H1 (cell line): ENCODE results near the gene ITGB1BP1. TPM values are rescaled to one million over a fixed set of nuclear protein-coding genes. Genes with fewer than 3 reads are reported as not detected.

ENCODE experiments used
- CTCF ChIA-PET: fragments of 300-600 bp; sonication (Branson Sonifier 250); formaldehyde crosslinking; loops from one replicate; lab custom pipeline; 2021; ENCODE audit not compliant: partially characterized antibody; lab: Charles Lee
- POLR2A ChIA-PET: fragments of 300-600 bp; sonication (Branson Sonifier 250); formaldehyde crosslinking; loops from one replicate; lab custom pipeline; 2021; ENCODE audit warnings: inconsistent platforms; ENCODE audit not compliant: partially characterized antibody; lab: Charles Lee
- DNase-seq, 2 experiments: peaks; one replicate each; pipeline versions ENCODE4 v3.0.0 to v3.0.0-alpha.2; 2010 to 2022; ENCODE audit warnings: low spot score in 2 of 2, low read depth in 1 of 2, mixed read lengths in 1 of 2
- FAIRE-seq: peaks from 2 replicates; lab custom pipeline; 2011; peaks lifted over from hg19 to GRCh38; lab: Jason Lieb, UNC
- H2AFZ ChIP-seq: 2 replicates; pipeline ENCODE4 v1.8.1; 2012; ENCODE audit warnings: low read length, inconsistent platforms
- H2AK5ac ChIP-seq: 2 replicates; pipeline ENCODE4 v1.6.1; 2013; ENCODE audit warnings: low read depth, low read length
- H2BK120ac ChIP-seq: replicated peaks from 2 replicates; pipeline ENCODE3; 2013; ENCODE audit warnings: low read depth, low read length, inconsistent platforms
- H2BK12ac ChIP-seq: 2 replicates; pipeline ENCODE4 v1.6.1; 2013; ENCODE audit warnings: low read depth, low read length
- H2BK15ac ChIP-seq: 2 replicates; pipeline ENCODE4 v1.6.1; 2013; ENCODE audit warnings: low read length
- H2BK20ac ChIP-seq: 2 replicates; pipeline ENCODE4 v1.6.1; 2013; ENCODE audit warnings: low read length
- H2BK5ac ChIP-seq: 2 replicates; pipeline ENCODE4 v1.6.1; 2013; ENCODE audit warnings: low read depth, low read length
- H3K14ac ChIP-seq: 2 replicates; pipeline ENCODE4 v1.6.1; 2013; ENCODE audit warnings: inconsistent platforms; ENCODE audit not compliant: insufficient read length
- H3K18ac ChIP-seq: 2 replicates; pipeline ENCODE4 v1.6.1; 2013; ENCODE audit warnings: low read length; ENCODE audit errors: extremely low read depth
- H3K23ac ChIP-seq: 2 replicates; pipeline ENCODE4 v1.6.1; 2013; ENCODE audit warnings: inconsistent platforms; ENCODE audit not compliant: insufficient read length
- H3K23me2 ChIP-seq: 2 replicates; pipeline ENCODE4 v1.6.1; 2013; ENCODE audit warnings: low read depth, low read length
- H3K27ac ChIP-seq: 2 replicates; pipeline ENCODE4 v1.6.1; 2011; ENCODE audit warnings: low read depth, low read length, inconsistent platforms
- H3K27me3 ChIP-seq, 4 experiments: replicated peaks in 1 of 4; 1 replicate in 1 of 4; 2 replicates in 3 of 4; pipeline versions ENCODE4 v1.6.1 to v1.8.1; 2011 to 2013; ENCODE audit warnings: low read length in 3 of 4, mild to moderate bottlenecking in 3 of 4, inconsistent platforms in 2 of 4, mixed read lengths in 2 of 4, moderate library complexity in 1 of 4; ENCODE audit not compliant: control insufficient read depth in 3 of 4, insufficient read depth in 3 of 4; ENCODE audit errors: extremely low read depth in 1 of 4
- H3K36me3 ChIP-seq, 4 experiments: 2 replicates each; pipeline versions ENCODE4 v1.6.1 to v1.8.1; 2011 to 2013; ENCODE audit warnings: mild to moderate bottlenecking in 4 of 4, low read length in 3 of 4, moderate library complexity in 2 of 4, control low read depth in 1 of 4, inconsistent platforms in 1 of 4; ENCODE audit not compliant: insufficient read depth in 4 of 4, control insufficient read depth in 2 of 4
- H3K4ac ChIP-seq: replicated peaks from 2 replicates; pipeline ENCODE3; 2013; ENCODE audit warnings: low read length, low read depth, mixed read lengths, inconsistent platforms; ENCODE audit not compliant: insufficient read length
- H3K4me1 ChIP-seq, 4 experiments: replicated peaks in 1 of 4; 1 replicate in 1 of 4; 2 replicates in 3 of 4; pipeline versions ENCODE4 v1.6.1 to v1.8.1; 2011 to 2013; ENCODE audit warnings: low read length in 3 of 4, inconsistent platforms in 2 of 4, mixed read lengths in 1 of 4; ENCODE audit not compliant: insufficient read depth in 4 of 4, control insufficient read depth in 3 of 4
- H3K4me2 ChIP-seq, 2 experiments: 2 replicates each; pipeline versions ENCODE4 v1.6.1 to v1.8.1; 2011 to 2013; ENCODE audit warnings: low read depth in 2 of 2, low read length in 2 of 2, control low read depth in 1 of 2, inconsistent platforms in 1 of 2, mild to moderate bottlenecking in 1 of 2; ENCODE audit not compliant: insufficient read depth in 1 of 2
- H3K4me3 ChIP-seq, 4 experiments: fragments of 200-600, 300-600 bp in 1 of 4; sonication (generic), shearing (Covaris generic), sonication (Bioruptor Twin) in 1 of 4; 2 replicates each; pipeline versions ENCODE4 v1.5.1 to v1.8.1; 2011 to 2016; ENCODE audit warnings: low read length in 4 of 4, low read depth in 3 of 4, control low read depth in 2 of 4, inconsistent platforms in 2 of 4, mild to moderate bottlenecking in 2 of 4, mixed read lengths in 1 of 4, moderate library complexity in 1 of 4; ENCODE audit not compliant: insufficient read depth in 2 of 4; ENCODE audit errors: extremely low read depth in 1 of 4
- H3K56ac ChIP-seq: replicated peaks from 2 replicates; pipeline ENCODE3; 2013; ENCODE audit warnings: low read depth, mild to moderate bottlenecking, mixed read lengths, low read length, inconsistent platforms; ENCODE audit not compliant: insufficient read length
- H3K79me1 ChIP-seq: 2 replicates; pipeline ENCODE4 v1.6.1; 2013; ENCODE audit warnings: low read depth, low read length, control low read depth
- H3K79me2 ChIP-seq, 2 experiments: 2 replicates each; pipeline versions ENCODE4 v1.6.1 to v1.8.1; 2012 to 2013; ENCODE audit warnings: low read length in 2 of 2, mild to moderate bottlenecking in 2 of 2, inconsistent platforms in 1 of 2; ENCODE audit not compliant: insufficient read depth in 2 of 2, control insufficient read depth in 1 of 2
- H3K9ac ChIP-seq, 4 experiments: replicated peaks in 1 of 4; 1 replicate in 1 of 4; 2 replicates in 3 of 4; pipeline versions ENCODE4 v1.6.1 to v1.8.1; 2011 to 2013; ENCODE audit warnings: low read depth in 3 of 4, low read length in 3 of 4, control low read depth in 2 of 4, mild to moderate bottlenecking in 2 of 4, moderate library complexity in 2 of 4, inconsistent platforms in 1 of 4; ENCODE audit errors: extremely low read depth in 1 of 4
- H3K9me3 ChIP-seq, 2 experiments: 2 replicates each; pipeline versions ENCODE4 v1.6.1 to v1.8.1; 2012 to 2013; ENCODE audit warnings: mild to moderate bottlenecking in 2 of 2, moderate library complexity in 2 of 2, control low read depth in 1 of 2, inconsistent platforms in 1 of 2, low read depth in 1 of 2, low read length in 1 of 2, mixed read lengths in 1 of 2; ENCODE audit not compliant: insufficient read depth in 2 of 2
- H4K20me1 ChIP-seq, 2 experiments: replicated peaks in 1 of 2; 2 replicates each; pipeline versions ENCODE3 to v1.8.1; 2011 to 2013; ENCODE audit warnings: inconsistent platforms in 2 of 2, low read length in 2 of 2, mild to moderate bottlenecking in 1 of 2; ENCODE audit not compliant: insufficient read depth in 2 of 2, control insufficient read depth in 1 of 2
- H4K5ac ChIP-seq: 2 replicates; pipeline ENCODE4 v1.6.1; 2013; ENCODE audit warnings: low read length, low read depth, mixed read lengths, inconsistent platforms; ENCODE audit not compliant: insufficient read length
- H4K8ac ChIP-seq: 2 replicates; pipeline ENCODE4 v1.8.0; 2013; ENCODE audit warnings: mild to moderate bottlenecking, moderate library complexity, low read length, inconsistent platforms; ENCODE audit not compliant: insufficient read depth; ENCODE audit errors: extremely low read depth
- H4K91ac ChIP-seq: replicated peaks from 2 replicates; pipeline ENCODE3; 2013; ENCODE audit warnings: low read length, mixed read lengths, inconsistent platforms; ENCODE audit not compliant: insufficient read length
- CREB1 ChIP-seq: IDR thresholded peaks from 2 replicates; pipeline ENCODE4 v1.6.1; 2012; ENCODE audit warnings: inconsistent platforms
- CTBP2 ChIP-seq: IDR thresholded peaks from 2 replicates; pipeline ENCODE4 v1.7.0; 2011; ENCODE audit warnings: borderline replicate concordance, mild to moderate bottlenecking, moderate library complexity, mixed read lengths, low read length; ENCODE audit not compliant: insufficient read depth, insufficient read length
- EP300 ChIP-seq, 2 experiments: IDR thresholded peaks; 1 replicate in 1 of 2; 2 replicates in 1 of 2; pipeline ENCODE4 v1.6.1; 2011 to 2012; ENCODE audit warnings: low read depth in 2 of 2, low read length in 2 of 2, mild to moderate bottlenecking in 2 of 2, borderline replicate concordance in 1 of 2, inconsistent platforms in 1 of 2, moderate library complexity in 1 of 2
- EZH2 ChIP-seq: fragments of 200-600 bp; sonication (generic); IDR thresholded peaks from 2 replicates; pipeline ENCODE4 v1.7.1; 2012; ENCODE audit warnings: low read depth, mild to moderate bottlenecking, moderate library complexity, low read length, inconsistent platforms; ENCODE audit not compliant: severe bottlenecking
- GTF2F1 ChIP-seq: IDR thresholded peaks from 2 replicates; pipeline ENCODE4 v1.6.1; 2012; ENCODE audit warnings: low read depth, low read length, improper control_type of control experiment, borderline replicate concordance
- JUN ChIP-seq: IDR thresholded peaks from 2 replicates; pipeline ENCODE4 v1.6.1; 2011; ENCODE audit warnings: low read depth, mild to moderate bottlenecking, improper control_type of control experiment, low read length
- KDM4A ChIP-seq: IDR thresholded peaks from one replicate; pipeline ENCODE4 v1.7.1; 2012; ENCODE audit warnings: low read depth, mild to moderate bottlenecking, moderate library complexity, low read length, inconsistent platforms; ENCODE audit not compliant: severe bottlenecking
- NRF1 ChIP-seq: IDR thresholded peaks from 2 replicates; pipeline ENCODE4 v1.6.1; 2011; ENCODE audit warnings: mild to moderate bottlenecking, low read depth, low read length, improper control_type of control experiment
- POLR2A ChIP-seq, 2 experiments: IDR thresholded peaks; 1 replicate in 1 of 2; 2 replicates in 1 of 2; pipeline ENCODE4 v1.6.1; 2011; ENCODE audit warnings: low read depth in 2 of 2, low read length in 2 of 2, mild to moderate bottlenecking in 2 of 2; ENCODE audit errors: control extremely low read depth in 1 of 2
- SIX5 ChIP-seq: IDR thresholded peaks from 2 replicates; pipeline ENCODE4 v1.6.1; 2011; ENCODE audit warnings: mild to moderate bottlenecking, low read depth, low read length
- TAF1 ChIP-seq: IDR thresholded peaks from 2 replicates; pipeline ENCODE4 v1.6.1; 2011; ENCODE audit warnings: mild to moderate bottlenecking, low read depth, low read length
- TBP ChIP-seq: IDR thresholded peaks from 2 replicates; pipeline ENCODE4 v1.6.1; 2011; ENCODE audit warnings: low read depth, low read length, improper control_type of control experiment
- YY1 ChIP-seq: IDR thresholded peaks from 2 replicates; pipeline ENCODE4 v1.6.1; 2011; ENCODE audit warnings: low read depth, mild to moderate bottlenecking, low read length
- whole genome bisulfite sequencing, 2 experiments: shearing (Covaris generic) in 1 of 2; methylation state at CpG; one replicate each; pipeline versions ENCODE4 v1.1.6 to v1.1.7; 2013 to 2015; ENCODE audit warnings: low lambda C conversion rate in 2 of 2, mixed read lengths in 2 of 2, inconsistent platforms in 1 of 2, low coverage in 1 of 2, missing lambda C conversion rate in 1 of 2; ENCODE audit not compliant: insufficient replicate concordance in 2 of 2, insufficient coverage in 1 of 2, insufficient read length in 1 of 2; ENCODE audit errors: extremely low coverage in 1 of 2, missing lambda C conversion rate in 1 of 2; 5-methylcytosine and 5-hydroxymethylcytosine counted together
- polyA plus RNA-seq, 7 experiments: library from polyadenylated mRNA; depleted of rRNA in 3 of 7; stranded (reverse) in 5 of 7; unstranded in 2 of 7; fragments of >200 nt in 5 of 7; fragments of 200-250 nt in 2 of 7; gene quantifications; 1 replicate in 5 of 7; 2 replicates in 1 of 7; 4 replicates in 1 of 7; pipeline versions ENCODE4 v1.2.1 to v1.2.3, GENCODE V29; 2011 to 2013; ENCODE audit warnings: missing spikeins in 2 of 7, mixed read lengths in 2 of 7
- total RNA-seq: library from RNA; stranded (reverse); fragmentation: NEBNext Ultra II Directional; extraction: Animal tissue kit (Norgen Biotek cat#: 25700); gene quantifications from 2 replicates; pipeline ENCODE4 v1.2.1, GENCODE V29; 2021

ITGB1BP1 gene
- total and polyA plus RNA-seq, 2 of the 8 experiments (the other 6 are each of a cell fraction or from before 2014, with no cell fraction given), result 16.1 to 45.4 TPM

DNA sequence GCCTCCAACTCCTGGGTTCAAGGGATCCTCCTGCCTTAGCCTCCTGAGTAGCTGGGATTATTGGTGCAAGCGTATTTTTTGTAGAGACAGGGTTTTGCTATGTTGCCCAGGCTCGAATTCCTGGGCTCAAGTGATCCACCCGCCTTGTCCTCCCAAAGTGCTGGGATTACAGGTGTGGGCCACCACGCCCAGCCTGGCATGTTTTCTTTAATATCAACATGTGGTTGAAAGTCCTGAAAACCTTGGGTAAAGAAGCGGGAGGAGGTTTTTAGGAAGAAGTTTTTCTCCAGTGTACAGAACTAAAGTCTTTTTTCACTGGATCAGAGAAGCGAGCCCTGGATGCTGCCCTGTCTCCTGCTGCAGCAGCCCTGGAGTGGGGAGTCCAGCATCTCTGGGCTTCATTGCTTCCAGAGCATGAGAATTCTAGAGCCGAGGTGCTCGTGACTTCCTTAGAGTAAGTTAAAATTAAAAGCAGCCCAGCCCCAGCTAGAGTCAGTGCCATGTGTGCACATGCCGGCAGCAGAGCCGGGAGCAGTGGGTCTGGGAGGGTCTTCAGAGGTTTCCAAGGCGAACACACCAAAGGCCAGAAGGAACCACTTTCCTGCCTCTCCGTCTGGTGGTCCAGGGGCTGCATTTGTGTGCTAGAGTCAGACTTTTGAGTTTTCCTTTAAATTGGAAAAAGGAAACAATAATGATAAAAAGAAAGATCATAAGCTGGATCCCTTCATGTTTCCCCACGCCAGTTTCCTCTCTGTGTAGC, 31.2 kb downstream of the ITGB1BP1 start:
- Histone ChIP-seq H4K8ac (no peak overlapping the region; the same call in 1 of the 2 replicates), H2BK120ac (no peak overlapping the region), H3K14ac (no peak overlapping the region), H3K56ac (no peak overlapping the region), H3K23ac (no peak overlapping the region), H3K36me3 (peaks cover 0 to 7% (median 2%) of the 10 kb centered on the region in 4 experiments; a peak in 5 of 8 replicates), H3K4me1 (peaks cover 4 to 7% (median 6%) of the 10 kb centered on the region in 4 experiments; a peak in 6 of 7 replicates), H2BK5ac (no peak overlapping the region), H3K23me2 (no peaks in the 10 kb centered on the region), H3K18ac (no peak overlapping the region), H3K27ac (no peak overlapping the region), H3K4me2 (0 out of 4 replicates have a peak overlapping the region, but pooled peaks of 1 of the 2 experiments have one; percentile 3), H3K4ac (no peak overlapping the region), H4K20me1 (peaks cover 4% of the 10 kb centered on the region in 2 experiments), H2AFZ (no peak overlapping the region), H2BK15ac (no peak overlapping the region), H2AK5ac (0 out of 2 replicates have a peak overlapping the region, but pooled peaks have one; percentile 28), H3K4me3 (no peak overlapping the region), H4K5ac (no peak overlapping the region), H2BK20ac (no peak overlapping the region), H3K79me2 (no peaks in the 10 kb centered on the region), H3K9ac (no peak overlapping the region), H4K91ac (no peak overlapping the region), H2BK12ac (no peak overlapping the region), H3K9me3 (no peaks in the 10 kb centered on the region), H3K79me1 (no peaks in the 10 kb centered on the region), H3K27me3 (no peaks in the 10 kb centered on the region)
- WGBS, 2 experiments, result 85% methylated on average over 13 of the region's 13 CpGs; no CpG with 5 or more reads in 1 of the 2 experiments
- FAIRE-seq (no peak), DNase-seq (no peak)
- CTCF ChIA-PET, result interaction anchor here (0.7 to 1.2 kb wide), 7 partner anchors 14 to 250 kb away, joined by 3 to 5 read pairs (median 3); partner anchors contain the start of gene ASAP2
- POLR2A ChIA-PET, result no interaction called here
- TF ChIP-seq KDM4A (no peak), EZH2 (no peak), TBP (no peak), JUN (no peak), EP300 (IDR thresholded peaks at IDR 0.05; ENCODE audit: borderline replicate concordance in 1 of 2, low read depth in 2 of 2, low read length in 2 of 2) (no peak), YY1 (no peak), CTBP2 (no peak), GTF2F1 (no peak), POLR2A (IDR thresholded peaks at IDR 0.05; ENCODE audit: control extremely low read depth in 1 of 2, low read depth in 2 of 2, low read length in 2 of 2) (no peak), SIX5 (no peak), CREB1 (no peak), TAF1 (no peak), NRF1 (no peak)
